DMS114 treated with DMSO at 0.1 percent for 48 hours (cell line): Measurements from ENCODE around the gene TBC1D17.
"Not testable (repeated sequence)": the region's sequence is repeated elsewhere in the genome, so short reads cannot be mapped to it uniquely, and the experiment has no call there.

Experiments
- DNase-seq: peaks from one replicate; lab custom pipeline; 2025; ENCODE audit not compliant: unreplicated experiment; lab: John Stamatoyannopoulos, UW

Gene TBC1D17

GRCh38 chr19:49916839-49917733 lies 39.6 kb downstream of the TBC1D17 start:
- no peak for DNase-seq

GRCh38 chr19:49918089-49918488 lies 40.6 kb downstream of the TBC1D17 start:
- no peak for DNase-seq

- no peak for DNase-seq
Observed at GRCh38 chr19:49920624-49921363, 43.3 kb downstream of the TBC1D17 start.

- DNase-seq: no peak
Observed at GRCh38 chr19:49921871-49922795, 44.6 kb downstream of the TBC1D17 start.

- DNase-seq: no peak
Observed at GRCh38 chr19:49923055-49924003, 45.8 kb downstream of the TBC1D17 start.

GRCh38 chr19:49924004-49924880 lies 46.7 kb downstream of the TBC1D17 start:
- DNase-seq: no peak

- DNase-seq: not testable (repeated sequence)
Observed at GRCh38 chr19:49924881-49925210, 47.3 kb downstream of the TBC1D17 start.

- no peak for DNase-seq
Observed at GRCh38 chr19:49925486-49925885, 48.0 kb downstream of the TBC1D17 start.

- no peak for DNase-seq
Observed at GRCh38 chr19:49926515-49926914, 49.0 kb downstream of the TBC1D17 start.

GRCh38 chr19:49927526-49928264 lies 50.2 kb downstream of the TBC1D17 start:
- no peak for DNase-seq

GRCh38 chr19:49929121-49929610 lies 51.7 kb downstream of the TBC1D17 start, which contains the start of the genes ATF5 and NUP62:
Gene ATF5 (plus strand): TSS chr19:49929205. CDS start chr19:49930851, 1,646 bp downstream.
Gene NUP62 (minus strand): TSS chr19:49929504. CDS start chr19:49909807, 19,697 bp downstream.
- DNase-seq: peak; percentile 74

GRCh38 chr19:49929611-49930482 lies 52.3 kb downstream of the TBC1D17 start:
- peak; percentile 75 for DNase-seq

- no peak for DNase-seq
Observed at GRCh38 chr19:49930483-49931011, 53.0 kb downstream of the TBC1D17 start.

GRCh38 chr19:49931293-49932040 lies 54.0 kb downstream of the TBC1D17 start:
- DNase-seq: no peak

GRCh38 chr19:49932041-49932451 lies 54.5 kb downstream of the TBC1D17 start:
- DNase-seq: no peak

- DNase-seq: no peak
Observed at GRCh38 chr19:49932731-49933131, 55.2 kb downstream of the TBC1D17 start.
